Vagina (tissue), 2 donors: ENCODE results near the gene PPP6R2. TPM values are rescaled to one million over a fixed set of nuclear protein-coding genes. Genes with fewer than 3 reads are reported as not detected.

ENCODE experiments used
- DNase-seq, 2 donors: peaks; one replicate each; pipeline ENCODE4 v3.0.0-alpha.2; 2017; ENCODE audit errors: extremely low spot score in 2 of 2
- H3K27ac ChIP-seq: fragments of 200-600 bp; sonication (generic); one replicate; pipeline ENCODE4 v1.5.1; 2019
- H3K27me3 ChIP-seq: fragments of 200-600 bp; sonication (generic); one replicate; pipeline ENCODE4 v1.5.1; 2019
- H3K36me3 ChIP-seq, 2 donors: fragments of 200-600 bp; sonication (generic); one replicate each; pipeline ENCODE4 v1.5.1; 2017 to 2019
- H3K4me1 ChIP-seq: fragments of 200-600 bp; sonication (generic); one replicate; pipeline ENCODE4 v1.5.1; 2019
- H3K4me3 ChIP-seq, 2 donors: fragments of 200-600 bp; sonication (generic); 1 replicate in 1 of 2; 2 replicates in 1 of 2; pipeline ENCODE4 v1.5.1; 2016 to 2019
- H3K9me3 ChIP-seq: fragments of 200-600 bp; sonication (generic); one replicate; pipeline ENCODE4 v1.5.1; 2019
- CTCF ChIP-seq, 3 experiments: fragments of 450-650 bp in 2 of 3; fragments of 200-600 bp in 1 of 3; sonication (generic) in 1 of 3; IDR thresholded peaks; one replicate each; pipeline ENCODE4 v1.5.1; 2017 to 2019; ENCODE audit warnings: antibody characterized with exemption in 3 of 3, mild to moderate bottlenecking in 2 of 3, moderate library complexity in 2 of 3
- POLR2A ChIP-seq, 2 donors: fragments of 450-650 bp; IDR thresholded peaks; one replicate each; pipeline ENCODE4 v1.6.1; 2017; ENCODE audit warnings: antibody characterized with exemption in 2 of 2, mild to moderate bottlenecking in 2 of 2, moderate library complexity in 2 of 2
- POLR2AphosphoS5 ChIP-seq, 2 donors: sonication (generic); formaldehyde crosslinking; IDR thresholded peaks; one replicate each; pipeline ENCODE4 v1.9.0; 2017; ENCODE audit warnings: antibody characterized with exemption in 2 of 2, mild to moderate bottlenecking in 2 of 2, low read depth in 1 of 2; ENCODE audit not compliant: insufficient read depth in 1 of 2
- intact Hi-C: fragments of 100-400 bp; cut with DNase I; formaldehyde crosslinking; loops from one replicate; pipeline ENCODE4 v1.15.1; 2023
- total RNA-seq: library from RNA; depleted of rRNA; stranded (reverse); fragments of >200 nt; gene quantifications from one replicate; pipeline ENCODE4 v1.2.3, GENCODE V29; 2016

The PPP6R2 gene
- total RNA-seq, 1 donor from 2014 or later, result 49.1 TPM

GRCh38 chr22:50310031-50310722 is 33.0 kb upstream of the PPP6R2 start:
- Histone ChIP-seq H3K9me3 (no peaks in the 10 kb centered on the region), H3K27ac (no peak overlapping the region), H3K4me3 (no peak overlapping the region), H3K36me3 (no peaks in the 10 kb centered on the region), H3K4me1 (peaks cover 26% of the 10 kb centered on the region), H3K27me3 (no peaks in the 10 kb centered on the region)
- intact Hi-C loops, result no loop called here
- no peak for DNase-seq
- TF ChIP-seq POLR2AphosphoS5 (IDR thresholded peaks at IDR 0.05; ENCODE audit: insufficient read depth in 1 of 2, low read depth in 1 of 2) (no peak), POLR2A (IDR thresholded peaks at IDR 0.05) (no peak), CTCF (IDR thresholded peaks at IDR 0.05) (no peak)

GRCh38 chr22:50310949-50311444 is 32.1 kb upstream of the PPP6R2 start:
- intact Hi-C loops, result no loop called here
- Histone ChIP-seq H3K27ac (no peak overlapping the region), H3K4me3 (no peak overlapping the region), H3K36me3 (no peaks in the 10 kb centered on the region), H3K4me1 (peaks cover 19% of the 10 kb centered on the region), H3K9me3 (no peaks in the 10 kb centered on the region), H3K27me3 (no peaks in the 10 kb centered on the region)
- DNase-seq, result no peak
- TF ChIP-seq POLR2A (IDR thresholded peaks at IDR 0.05) (no peak), POLR2AphosphoS5 (IDR thresholded peaks at IDR 0.05; ENCODE audit: insufficient read depth in 1 of 2, low read depth in 1 of 2) (no peak), CTCF (IDR thresholded peaks at IDR 0.05) (no peak)

GRCh38 chr22:50311606-50312351 is 31.3 kb upstream of the PPP6R2 start:
- Histone ChIP-seq H3K36me3 (no peaks in the 10 kb centered on the region), H3K4me3 (no peak overlapping the region), H3K27ac (no peak overlapping the region), H3K4me1 (peaks cover 19% of the 10 kb centered on the region), H3K27me3 (no peaks in the 10 kb centered on the region), H3K9me3 (no peaks in the 10 kb centered on the region)
- TF ChIP-seq CTCF (IDR thresholded peaks at IDR 0.05), result no peak
- no peak for DNase-seq
- intact Hi-C loops, result no loop called here

GRCh38 chr22:50312371-50312770 is 30.8 kb upstream of the PPP6R2 start:
- no peak overlapping the region for H3K4me3 ChIP-seq
- no peaks in the 10 kb centered on the region for H3K36me3 ChIP-seq
- no peak for TF ChIP-seq CTCF (IDR thresholded peaks at IDR 0.05)
- no peak for TF ChIP-seq POLR2A (IDR thresholded peaks at IDR 0.05)
- no peak for TF ChIP-seq POLR2AphosphoS5 (IDR thresholded peaks at IDR 0.05; ENCODE audit: insufficient read depth in 1 of 2, low read depth in 1 of 2)
- peaks cover 19% of the 10 kb centered on the region for H3K4me1 ChIP-seq
- H3K9me3 ChIP-seq, result no peaks in the 10 kb centered on the region
- DNase-seq, result no peak
- no peaks in the 10 kb centered on the region for H3K27me3 ChIP-seq
- H3K27ac ChIP-seq, result no peak overlapping the region
- intact Hi-C loops, result no loop called here

GRCh38 chr22:50313021-50313420 is 30.1 kb upstream of the PPP6R2 start:
- no peak overlapping the region for H3K4me3 ChIP-seq
- no peak overlapping the region for H3K27ac ChIP-seq
- no peak for TF ChIP-seq CTCF (IDR thresholded peaks at IDR 0.05)
- TF ChIP-seq POLR2A (IDR thresholded peaks at IDR 0.05), result no peak
- no peaks in the 10 kb centered on the region for H3K36me3 ChIP-seq
- peaks cover 15% of the 10 kb centered on the region for H3K4me1 ChIP-seq
- intact Hi-C loops, result no loop called here
- H3K9me3 ChIP-seq, result no peaks in the 10 kb centered on the region
- H3K27me3 ChIP-seq, result no peaks in the 10 kb centered on the region
- DNase-seq, result no peak
